ENCODE measurements around the gene TSEN54.

DNA sequence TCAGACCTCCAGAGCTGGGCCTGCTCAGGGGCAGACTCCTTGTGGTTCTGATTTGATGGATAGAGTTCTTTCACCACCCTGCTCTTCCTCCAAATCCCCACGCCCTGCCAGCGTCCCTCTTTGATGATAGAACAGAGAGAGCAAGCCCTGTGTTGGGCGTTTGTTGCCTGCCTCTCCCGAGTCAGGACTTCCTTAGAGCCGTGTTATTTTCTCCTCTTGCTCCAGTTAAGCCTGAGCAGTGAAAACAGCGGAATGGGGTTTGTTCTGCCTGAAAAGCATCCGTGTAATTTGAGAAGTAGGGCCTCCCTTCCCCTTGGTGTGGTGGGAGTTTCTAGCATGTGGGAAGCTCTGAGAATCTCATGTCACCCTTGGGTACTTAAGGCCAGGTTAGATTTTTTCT is 37.8 kb upstream of the TSEN54 start:
- TF ChIP-seq, protein P1, sequence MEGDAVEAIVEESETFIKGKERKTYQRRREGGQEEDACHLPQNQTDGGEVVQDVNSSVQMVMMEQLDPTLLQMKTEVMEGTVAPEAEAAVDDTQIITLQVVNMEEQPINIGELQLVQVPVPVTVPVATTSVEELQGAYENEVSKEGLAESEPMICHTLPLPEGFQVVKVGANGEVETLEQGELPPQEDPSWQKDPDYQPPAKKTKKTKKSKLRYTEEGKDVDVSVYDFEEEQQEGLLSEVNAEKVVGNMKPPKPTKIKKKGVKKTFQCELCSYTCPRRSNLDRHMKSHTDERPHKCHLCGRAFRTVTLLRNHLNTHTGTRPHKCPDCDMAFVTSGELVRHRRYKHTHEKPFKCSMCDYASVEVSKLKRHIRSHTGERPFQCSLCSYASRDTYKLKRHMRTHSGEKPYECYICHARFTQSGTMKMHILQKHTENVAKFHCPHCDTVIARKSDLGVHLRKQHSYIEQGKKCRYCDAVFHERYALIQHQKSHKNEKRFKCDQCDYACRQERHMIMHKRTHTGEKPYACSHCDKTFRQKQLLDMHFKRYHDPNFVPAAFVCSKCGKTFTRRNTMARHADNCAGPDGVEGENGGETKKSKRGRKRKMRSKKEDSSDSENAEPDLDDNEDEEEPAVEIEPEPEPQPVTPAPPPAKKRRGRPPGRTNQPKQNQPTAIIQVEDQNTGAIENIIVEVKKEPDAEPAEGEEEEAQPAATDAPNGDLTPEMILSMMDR (IDR thresholded peaks at IDR 0.05; ENCODE audit: poor library complexity): no peak
- no peak for TF ChIP-seq EZH2 (IDR thresholded peaks at IDR 0.05; ENCODE audit: borderline replicate concordance)

All from hepatocyte (in vitro differentiated cells).